ENCODE measurements around the gene PLXDC2. TPM values are rescaled to one million over a fixed set of nuclear protein-coding genes. Genes with fewer than 3 reads are reported as not detected.

PLXDC2 gene
- total RNA-seq, 2 donors from 2014 or later = 19.5 to 26.4 TPM

DNA sequence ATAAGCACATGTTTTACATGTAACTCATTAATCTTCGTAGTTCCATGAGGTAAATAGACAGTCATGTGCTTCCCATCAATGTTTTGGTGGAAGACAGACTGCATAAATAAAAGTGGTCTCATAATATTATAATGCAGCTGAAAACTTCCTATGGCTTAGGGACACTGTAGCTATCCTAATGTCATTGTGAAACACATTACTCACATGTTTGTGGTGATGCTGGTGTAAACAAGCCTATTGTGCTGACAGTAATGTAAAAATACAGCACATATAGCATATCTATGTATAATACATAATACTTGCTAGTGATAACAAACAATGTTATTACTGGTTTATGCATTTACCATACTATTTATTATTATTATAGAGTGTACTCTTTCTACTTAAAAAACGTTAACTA lies 37.2 kb upstream of the PLXDC2 start:
- Mint-ChIP-seq H3K9me3 (no peaks in the 10 kb centered on the region), H3K36me3 (ENCODE audit: low read depth) (no peaks in the 10 kb centered on the region), H3K4me3 (no peak overlapping the region), H3K4me1 (peaks cover 7% of the 10 kb centered on the region), H3K27me3 (ENCODE audit: insufficient read depth) (no peaks in the 10 kb centered on the region), H3K27ac (no peak overlapping the region)
- no peak overlapping the region for H3K4me3 ChIP-seq (ENCODE audit: low read length)
- no peak for TF ChIP-seq CTCF (conservative IDR thresholded peaks at IDR 0.05)
- H3K27me3 ChIP-seq (ENCODE audit: control insufficient read depth, insufficient read depth, low read length, poor library complexity, severe bottlenecking) = no peaks in the 10 kb centered on the region
- no peak overlapping the region for H3K27ac ChIP-seq (ENCODE audit: low read depth, low read length)
- no peak overlapping the region for H3K9ac ChIP-seq (ENCODE audit: extremely low read depth, low read length, poor library complexity, severe bottlenecking)
- no peaks in the 10 kb centered on the region for H3K4me1 ChIP-seq (ENCODE audit: control insufficient read depth, insufficient read depth, low read length)
- WGBS, 2 experiments (ENCODE audit: insufficient coverage in 1 of 2, insufficient read length in 1 of 2) = 89% methylated on average over 1 of the region's 2 CpGs; no CpG with 5 or more reads in 1 of the 2 experiments
- H3K9me3 ChIP-seq (ENCODE audit: control insufficient read depth, low read length) = no peaks in the 10 kb centered on the region
- no peaks in the 10 kb centered on the region for H3K36me3 ChIP-seq (ENCODE audit: control insufficient read depth, insufficient read depth, low read length)
- DNase-seq = no peak

GRCh38 chr10:19782430-19783089 lies 33.7 kb upstream of the PLXDC2 start:
- H3K4me1 Mint-ChIP-seq = no peaks in the 10 kb centered on the region
- no peaks in the 10 kb centered on the region for H3K36me3 Mint-ChIP-seq (ENCODE audit: low read depth)
- Histone ChIP-seq H3K4me1 (ENCODE audit: control insufficient read depth, insufficient read depth, low read length) (no peaks in the 10 kb centered on the region), H3K27ac (ENCODE audit: low read depth, low read length) (no peak overlapping the region), H3K4me3 (ENCODE audit: low read length) (no peak overlapping the region), H3K27me3 (ENCODE audit: control insufficient read depth, insufficient read depth, low read length, poor library complexity, severe bottlenecking) (no peaks in the 10 kb centered on the region), H3K36me3 (ENCODE audit: control insufficient read depth, insufficient read depth, low read length) (no peaks in the 10 kb centered on the region), H3K9ac (ENCODE audit: extremely low read depth, low read length, poor library complexity, severe bottlenecking) (no peak overlapping the region), H3K9me3 (ENCODE audit: control insufficient read depth, low read length) (no peaks in the 10 kb centered on the region)
- no peak overlapping the region for H3K27ac Mint-ChIP-seq
- H3K4me3 Mint-ChIP-seq = no peak overlapping the region
- WGBS, 2 experiments (ENCODE audit: insufficient coverage in 1 of 2, insufficient read length in 1 of 2) = 90 to 96% methylated on average over 3 to 6 of the region's 6 CpGs
- no peak for DNase-seq
- TF ChIP-seq CTCF (conservative IDR thresholded peaks at IDR 0.05) = no peak
- H3K27me3 Mint-ChIP-seq (ENCODE audit: insufficient read depth) = no peaks in the 10 kb centered on the region
- H3K9me3 Mint-ChIP-seq = no peaks in the 10 kb centered on the region

DNA sequence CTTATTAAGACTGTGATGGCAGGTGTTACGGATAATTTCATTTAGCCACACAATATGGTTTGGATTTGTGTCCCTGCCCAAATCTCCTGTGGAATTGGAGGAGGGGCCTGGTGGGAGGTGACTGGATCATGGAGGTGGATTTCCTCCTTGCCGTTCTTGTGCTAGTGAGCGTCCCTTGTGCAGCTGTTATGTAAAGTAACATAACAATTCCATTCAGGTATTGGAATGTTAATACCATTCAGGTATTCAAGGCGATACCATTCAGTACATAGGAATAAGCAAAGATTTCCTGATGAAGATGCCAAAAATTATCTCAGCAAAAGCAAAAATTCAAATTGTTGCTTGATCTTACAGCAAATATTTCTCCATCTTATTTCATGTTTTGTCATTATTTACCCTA lies 32.5 kb upstream of the PLXDC2 start:
- no peaks in the 10 kb centered on the region for H3K4me1 Mint-ChIP-seq
- no peak overlapping the region for H3K4me3 Mint-ChIP-seq
- no peak overlapping the region for H3K27ac Mint-ChIP-seq
- Histone ChIP-seq H3K9me3 (ENCODE audit: control insufficient read depth, low read length) (no peaks in the 10 kb centered on the region), H3K27me3 (ENCODE audit: control insufficient read depth, insufficient read depth, low read length, poor library complexity, severe bottlenecking) (no peaks in the 10 kb centered on the region), H3K4me1 (ENCODE audit: control insufficient read depth, insufficient read depth, low read length) (no peaks in the 10 kb centered on the region), H3K36me3 (ENCODE audit: control insufficient read depth, insufficient read depth, low read length) (no peaks in the 10 kb centered on the region), H3K9ac (ENCODE audit: extremely low read depth, low read length, poor library complexity, severe bottlenecking) (no peak overlapping the region), H3K27ac (ENCODE audit: low read depth, low read length) (no peak overlapping the region), H3K4me3 (ENCODE audit: low read length) (no peak overlapping the region)
- no peaks in the 10 kb centered on the region for H3K9me3 Mint-ChIP-seq
- no peak for DNase-seq
- 85 to 100% methylated on average over 1 to 4 of the region's 4 CpGs for WGBS, 2 experiments (ENCODE audit: insufficient coverage in 1 of 2, insufficient read length in 1 of 2)
- H3K36me3 Mint-ChIP-seq (ENCODE audit: low read depth) = no peaks in the 10 kb centered on the region
- no peaks in the 10 kb centered on the region for H3K27me3 Mint-ChIP-seq (ENCODE audit: insufficient read depth)
- no peak for TF ChIP-seq CTCF (conservative IDR thresholded peaks at IDR 0.05)
